K562 (cell line): ENCODE results near the gene BRME1. TPM values are rescaled to one million over a fixed set of nuclear protein-coding genes. Genes with fewer than 3 reads are reported as not detected.
A peak's percentile ranks its signal among the peaks of the same experiment; 100 is the strongest.

ENCODE experiments used
- BCL6 ChIP-seq: fragments of 250-450 bp; sonication (Bioruptor Pico); IDR thresholded peaks from 2 replicates; pipeline ENCODE4 v1.4.0; 2020
- BRD9 ChIP-seq: fragments of 450-650 bp; IDR thresholded peaks from 2 replicates; pipeline ENCODE4 v1.6.1; 2018; ENCODE audit warnings: low read depth; ENCODE audit not compliant: partially characterized antibody
- CBX3 ChIP-seq, 2 experiments: IDR thresholded peaks; 1 replicate in 1 of 2; 2 replicates in 1 of 2; pipeline ENCODE4 v1.6.1; 2012; ENCODE audit warnings: inconsistent platforms in 2 of 2, low read length in 2 of 2, borderline replicate concordance in 1 of 2, control low read depth in 1 of 2
- CHD2 ChIP-seq: IDR thresholded peaks from 2 replicates; pipeline ENCODE4 v1.6.1; 2011; ENCODE audit warnings: low read depth, low read length
- CREM ChIP-seq: IDR thresholded peaks from 2 replicates; pipeline ENCODE4 v1.6.1; 2014; ENCODE audit warnings: antibody characterized with exemption, low read depth
- DIDO1 ChIP-seq: fragments of 450-650 bp; IDR thresholded peaks from 2 replicates; pipeline ENCODE4 v1.6.1; 2016; ENCODE audit warnings: low read depth, missing biosample characterization, missing genetic modification characterization
- ELK3 ChIP-seq: fragments of 450-650 bp; formaldehyde crosslinking; IDR thresholded peaks from 2 replicates; pipeline ENCODE4 v1.4.0; 2020; ENCODE audit warnings: mild to moderate bottlenecking
- FOXA3 ChIP-seq, 2 experiments: fragments of 450-650 bp in 1 of 2; sonication (generic) in 1 of 2; formaldehyde crosslinking; IDR thresholded peaks in 1 of 2; conservative IDR thresholded peaks in 1 of 2; 2 replicates each; pipeline versions ENCODE4 v1.4.0 to v1.8.0; 2020 to 2022; ENCODE audit warnings: mild to moderate bottlenecking in 2 of 2, missing genetic modification reagents in 1 of 2
- HES1 ChIP-seq: fragments of 450-650 bp; IDR thresholded peaks from 2 replicates; pipeline ENCODE4 v1.6.1; 2016; ENCODE audit warnings: low read depth, mild to moderate bottlenecking, moderate library complexity
- IFI16 ChIP-seq: fragments of 250-450 bp; sonication (Bioruptor Pico); IDR thresholded peaks from 2 replicates; pipeline ENCODE4 v2.1.2; 2022; ENCODE audit warnings: mild to moderate bottlenecking, inconsistent platforms
- IRF2 ChIP-seq: sonication (generic); formaldehyde crosslinking; IDR thresholded peaks from 2 replicates; pipeline ENCODE4 v1.8.1; 2022; ENCODE audit warnings: mild to moderate bottlenecking, missing genetic modification reagents
- KDM4B ChIP-seq, 2 experiments: fragments of 450-650 bp in 1 of 2; sonication (generic) in 1 of 2; IDR thresholded peaks; 2 replicates each; pipeline ENCODE4 v1.6.1; 2016 to 2017; ENCODE audit warnings: borderline replicate concordance in 2 of 2, antibody characterized with exemption in 1 of 2, low read depth in 1 of 2, mild to moderate bottlenecking in 1 of 2
- PRMT5 ChIP-seq: sonication (generic); formaldehyde crosslinking; IDR thresholded peaks from 2 replicates; pipeline ENCODE4 v1.5.0; 2020; ENCODE audit warnings: missing genetic modification reagents
- RBFOX2 ChIP-seq: fragments of 200-400 bp; formaldehyde crosslinking; IDR thresholded peaks from 2 replicates; pipeline ENCODE4 v1.6.1; 2017; ENCODE audit warnings: low read depth, mild to moderate bottlenecking, low read length, moderate library complexity
- RBM15 ChIP-seq: fragments of 200-400 bp; formaldehyde crosslinking; IDR thresholded peaks from 2 replicates; pipeline ENCODE4 v1.6.1; 2018; ENCODE audit warnings: mild to moderate bottlenecking, low read length, moderate library complexity; ENCODE audit not compliant: insufficient read depth
- RBM17 ChIP-seq: fragments of 200-400 bp; formaldehyde crosslinking; IDR thresholded peaks from 2 replicates; pipeline ENCODE4 v1.6.1; 2017; ENCODE audit warnings: low read depth, mild to moderate bottlenecking, low read length, borderline replicate concordance
- RBM25 ChIP-seq: fragments of 200-400 bp; formaldehyde crosslinking; IDR thresholded peaks from 2 replicates; pipeline ENCODE4 v1.6.1; 2018; ENCODE audit warnings: low read length, low read depth, moderate library complexity; ENCODE audit not compliant: severe bottlenecking
- SMAD2 ChIP-seq: fragments of 150-350 bp; IDR thresholded peaks from 2 replicates; pipeline ENCODE4 v1.6.1; 2014; ENCODE audit warnings: low read depth, mild to moderate bottlenecking, low read length
- THAP12 ChIP-seq: fragments of 250-450 bp; sonication (Bioruptor Pico); IDR thresholded peaks from 2 replicates; pipeline ENCODE4 v1.9.0; 2021; ENCODE audit warnings: mild to moderate bottlenecking, inconsistent platforms
- ZBTB7A ChIP-seq: IDR thresholded peaks from 2 replicates; pipeline ENCODE4 v1.6.1; 2011; ENCODE audit warnings: low read depth, mild to moderate bottlenecking, low read length, moderate library complexity, borderline replicate concordance; ENCODE audit not compliant: control insufficient read depth
- ZNF12 ChIP-seq: sonication (generic); formaldehyde crosslinking; IDR thresholded peaks from 2 replicates; pipeline ENCODE4 v1.4.0; 2020; ENCODE audit warnings: mild to moderate bottlenecking, missing genetic modification reagents
- ZNF76 ChIP-seq: fragments of 250-450 bp; sonication (Bioruptor Pico); IDR thresholded peaks from 2 replicates; pipeline ENCODE4 v1.4.0; 2020; ENCODE audit warnings: mild to moderate bottlenecking, moderate library complexity, borderline replicate concordance
- ZZZ3 ChIP-seq: fragments of 450-650 bp; IDR thresholded peaks from 2 replicates; pipeline ENCODE4 v1.6.1; 2016; ENCODE audit warnings: antibody characterized with exemption, mild to moderate bottlenecking, moderate library complexity
- polyA plus RNA-seq, 8 experiments: library from polyadenylated mRNA; depleted of rRNA in 4 of 8; stranded (reverse) in 5 of 8; unstranded in 3 of 8; fragments of >200 nt; fragmentation: Nextera tagmentation in 2 of 8; fragmentation: Illumina TruSeq in 1 of 8; extraction: Ambion mirVana in 2 of 8; extraction: Trizol in 1 of 8; gene quantifications; 2 replicates each; pipeline versions ENCODE4 v1.2.1 to v1.2.3, GENCODE V29; 2011 to 2014; ENCODE audit warnings: inconsistent platforms in 1 of 8, missing spikeins in 1 of 8
- total RNA-seq, 7 experiments: library from RNA; depleted of rRNA in 6 of 7; stranded (reverse); fragments of >200 nt in 6 of 7; fragmentation: Illumina TruSeq in 2 of 7; extraction: Trizol in 2 of 7; gene quantifications; 2 replicates each; pipeline versions ENCODE4 v1.2.1 to v1.2.3, GENCODE V29; 2011 to 2021; ENCODE audit warnings: low replicate concordance in 1 of 7

Gene BRME1
- total and polyA plus RNA-seq, 9 of the 15 experiments (the other 6 are each of a cell fraction or from before 2014, with no cell fraction given): 0.75 to 6.1 (median 3.6) TPM

GRCh38 chr19:13850910-13851733, 54.8 kb downstream of the BRME1 start (continued):
- TF ChIP-seq RBM25 (no peak), ZZZ3 (no peak), KDM4B (IDR thresholded peaks at IDR 0.05; ENCODE audit: borderline replicate concordance in 2 of 2, low read depth in 1 of 2) (peak in 1 of 2 experiments; percentile 90; a peak in 2 of 4 replicates), FOXA3 (CRISPR knock-in tag; conservative IDR thresholded peaks at IDR 0.05 in 1 of 2, IDR thresholded peaks at IDR 0.05 in 1 of 2) (peak in 1 of 2 experiments; percentile 79; a peak in 1 of 4 replicates), BRD9 (no peak), SMAD2 (no peak), RBFOX2 (peak; percentile 11; the same call in 1 of the 2 replicates), RBM17 (no peak), ZNF76 (CRISPR knock-in tag) (no peak), THAP12 (CRISPR knock-in tag) (no peak), RBM15 (no peak), CREM (peak; percentile 35; the same call in 1 of the 2 replicates), HES1 (no peak), BCL6 (CRISPR knock-in tag) (no peak), IFI16 (CRISPR knock-in tag) (no peak), CBX3 (IDR thresholded peaks at IDR 0.05; ENCODE audit: borderline replicate concordance in 1 of 2, low read length in 2 of 2) (0 out of 3 replicates have a peak, but pooled peaks of 1 of the 2 experiments have one; percentile 63), ZNF12 (CRISPR knock-in tag) (no peak), IRF2 (CRISPR knock-in tag) (no peak), ELK3 (no peak), PRMT5 (no peak), DIDO1 (tag) (no peak), CHD2 (no peak), ZBTB7A (peak; percentile 99)
